A549 (cell line): ENCODE measurements around the gene DNAJC16. TPM values are rescaled to one million over a fixed set of nuclear protein-coding genes. Genes with fewer than 3 reads are reported as not detected.

Experiments used
- ATAC-seq, 2 experiments: fragments of 200-7000 bp in 1 of 2; fragments of >200 bp in 1 of 2; cut with Nextera tagmentation in 1 of 2; cut with Tn5 transposase in 1 of 2; 3 replicates each; pipeline versions ENCODE4 v1.8.0 to v1.9.1; 2018 to 2020; ENCODE audit warnings: mild to moderate bottlenecking in 1 of 2, moderate library complexity in 1 of 2
- CTCF ChIA-PET: fragments of 300-600 bp; sonication (Branson Sonifier 250); formaldehyde crosslinking; extraction: SDS; loops from one replicate; lab custom pipeline; 2021; ENCODE audit warnings: antibody characterized with exemption, inconsistent platforms; lab: Yijun Ruan, JAX
- POLR2A ChIA-PET: fragments of 350-600 bp; formaldehyde crosslinking; extraction: SDS; loops from one replicate; lab custom pipeline; 2021; ENCODE audit warnings: antibody characterized with exemption, inconsistent platforms; lab: Yijun Ruan, JAX
- DNase-seq, 2 experiments: peaks; one replicate each; pipeline versions ENCODE4 v3.0.0 to v3.0.0-alpha.2; 2011 to 2016; ENCODE audit warnings: low read depth in 1 of 2, low spot score in 1 of 2
- FAIRE-seq: peaks from 2 replicates; lab custom pipeline; 2011; peaks lifted over from hg19 to GRCh38; lab: Jason Lieb, UNC
- H3K27ac ChIP-seq, 2 experiments: fragments of >200 bp; sonication (Bioruptor Twin); formaldehyde crosslinking; 3 replicates each; pipeline ENCODE4 v1.5.1; 2016 to 2017
- H3K4me1 ChIP-seq: fragments of >200 bp; sonication (Bioruptor Twin); formaldehyde crosslinking; 3 replicates; pipeline ENCODE4 v1.6.1; 2016
- H3K4me2 ChIP-seq: fragments of >200 bp; sonication (Bioruptor Twin); formaldehyde crosslinking; 3 replicates; pipeline ENCODE4 v1.6.1; 2016
- H3K4me3 ChIP-seq: fragments of >200 bp; sonication (Bioruptor Twin); formaldehyde crosslinking; 3 replicates; pipeline ENCODE4 v1.5.1; 2016
- H3K9me3 ChIP-seq: fragments of >200 bp; sonication (Bioruptor Twin); formaldehyde crosslinking; 3 replicates; pipeline ENCODE4 v1.6.1; 2016
- CHD2 ChIP-seq: fragments of 150-350 bp; IDR thresholded peaks from 2 replicates; pipeline ENCODE4 v1.6.1; 2014; ENCODE audit warnings: low read length; ENCODE audit not compliant: partially characterized antibody
- CHD4 ChIP-seq: fragments of 200-600 bp; sonication (generic); IDR thresholded peaks from 2 replicates; pipeline ENCODE4 v1.6.1; 2016; ENCODE audit warnings: antibody characterized with exemption, mild to moderate bottlenecking, borderline replicate concordance
- CTCF ChIP-seq: fragments of >200 bp; sonication (Bioruptor Twin); formaldehyde crosslinking; IDR thresholded peaks from 3 replicates; pipeline ENCODE4 v1.5.1; 2016
- EHF ChIP-seq: fragments of 250-450 bp; sonication (Bioruptor Pico); IDR thresholded peaks from 2 replicates; pipeline ENCODE4 v1.5.0; 2020; ENCODE audit warnings: mild to moderate bottlenecking
- EP300 ChIP-seq, 2 experiments: fragments of >200 bp; sonication (Bioruptor Twin); formaldehyde crosslinking; IDR thresholded peaks; 2 replicates in 1 of 2; 3 replicates in 1 of 2; pipeline ENCODE4 v1.6.1; 2016 to 2017
- FOSB ChIP-seq: fragments of 250-450 bp; sonication (Bioruptor Pico); IDR thresholded peaks from 2 replicates; pipeline ENCODE4 v1.5.0; 2020; ENCODE audit warnings: mild to moderate bottlenecking, moderate library complexity
- FOSL2 ChIP-seq, 2 experiments: fragments of 450-650 bp in 1 of 2; fragments of >200 bp in 1 of 2; sonication (Bioruptor Twin) in 1 of 2; formaldehyde crosslinking; IDR thresholded peaks; 2 replicates each; pipeline versions ENCODE4 v1.5.0 to v1.6.1; 2016 to 2020; ENCODE audit warnings: mild to moderate bottlenecking in 1 of 2, moderate library complexity in 1 of 2
- FOXS1 ChIP-seq: fragments of 250-450 bp; sonication (Bioruptor Pico); IDR thresholded peaks from 2 replicates; pipeline ENCODE4 v1.5.0; 2020; ENCODE audit warnings: mild to moderate bottlenecking, moderate library complexity
- GATA3 ChIP-seq: IDR thresholded peaks from 2 replicates; pipeline ENCODE4 v1.6.1; 2012; ENCODE audit warnings: borderline replicate concordance
- HES2 ChIP-seq: fragments of >200 bp; sonication (Bioruptor Twin); formaldehyde crosslinking; IDR thresholded peaks from 2 replicates; pipeline ENCODE4 v1.6.1; 2016
- HEYL ChIP-seq: fragments of 250-450 bp; sonication (Bioruptor Pico); IDR thresholded peaks from 2 replicates; pipeline ENCODE4 v1.8.0; 2021; ENCODE audit warnings: mild to moderate bottlenecking, moderate library complexity
- HOXA7 ChIP-seq: fragments of 250-450 bp; sonication (Bioruptor Pico); IDR thresholded peaks from 2 replicates; pipeline ENCODE4 v1.5.0; 2020; ENCODE audit warnings: mild to moderate bottlenecking, moderate library complexity
- JUN ChIP-seq, 2 experiments: fragments of >200 bp; sonication (Bioruptor Twin); formaldehyde crosslinking; IDR thresholded peaks; 2 replicates in 1 of 2; 3 replicates in 1 of 2; pipeline ENCODE4 v1.6.1; 2016 to 2017
- KDM1A ChIP-seq: fragments of 200-600 bp; sonication (generic); IDR thresholded peaks from 2 replicates; pipeline ENCODE4 v1.6.1; 2016; ENCODE audit warnings: low read depth, mild to moderate bottlenecking
- MAZ ChIP-seq: fragments of 150-350 bp; IDR thresholded peaks from 2 replicates; pipeline ENCODE4 v1.6.1; 2014; ENCODE audit warnings: antibody characterized with exemption, low read depth, low read length, borderline replicate concordance
- MYC ChIP-seq: IDR thresholded peaks from 2 replicates; pipeline ENCODE4 v1.6.1; 2012; ENCODE audit warnings: mild to moderate bottlenecking, inconsistent platforms, low read length, improper control_type of control experiment, borderline replicate concordance
- NFE2L2 ChIP-seq: fragments of 150-350 bp; conservative IDR thresholded peaks from 2 replicates; pipeline ENCODE4 v1.6.1; 2014; ENCODE audit warnings: low read length
- POLR2AphosphoS2 ChIP-seq: conservative IDR thresholded peaks from 2 replicates; pipeline ENCODE4 v1.6.1; 2012; ENCODE audit warnings: low read length, improper control_type of control experiment, inconsistent platforms
- REST ChIP-seq: fragments of 200-600 bp; sonication (generic); IDR thresholded peaks from 2 replicates; pipeline ENCODE4 v1.6.1; 2016; ENCODE audit warnings: antibody characterized with exemption, mild to moderate bottlenecking, moderate library complexity
- RNF2 ChIP-seq: fragments of 200-600 bp; sonication (generic); IDR thresholded peaks from 2 replicates; pipeline ENCODE4 v1.6.1; 2016; ENCODE audit warnings: low read depth, mild to moderate bottlenecking, antibody characterized with exemption, moderate library complexity, borderline replicate concordance
- TP53 ChIP-seq: fragments of 250-450 bp; sonication (Bioruptor Pico); IDR thresholded peaks from 2 replicates; pipeline ENCODE4 v1.5.0; 2021; ENCODE audit warnings: mild to moderate bottlenecking, moderate library complexity
- ZNF302 ChIP-seq: fragments of 250-450 bp; sonication (Bioruptor Pico); IDR thresholded peaks from 2 replicates; pipeline ENCODE4 v1.9.0; 2021; ENCODE audit warnings: inconsistent platforms, mild to moderate bottlenecking, moderate library complexity
- WGBS: methylation state at CpG from one replicate; pipeline ENCODE4 v1.1.6; 2017; ENCODE audit errors: missing lambda C conversion rate; 5-methylcytosine and 5-hydroxymethylcytosine counted together
- polyA plus RNA-seq, 4 experiments: library from polyadenylated mRNA; depleted of rRNA in 3 of 4; stranded (reverse); fragments of >200 nt; fragmentation: RNase III in 1 of 4; extraction: RNeasy Plus Mini Kit Qiagen cat#74134 plus additional on column Dnase treatment in 1 of 4; gene quantifications; 2 replicates in 3 of 4; 3 replicates in 1 of 4; pipeline ENCODE4 v1.2.3, GENCODE V29; 2011 to 2017

DNAJC16 gene
- polyA plus RNA-seq, 2 of the 4 experiments (the other 2 are of a cell fraction) = 4.6 to 12.5 TPM

- H3K27ac ChIP-seq = no peak overlapping the region
- DNase-seq (no peak), FAIRE-seq (no peak)
- POLR2A ChIA-PET = no interaction called here
- H3K4me1 ChIP-seq = 0 out of 3 replicates have a peak, but pooled peaks cover 5% of the 10 kb centered on the region
- TF ChIP-seq EHF (CRISPR knock-in tag) (no peak), REST (no peak), CHD2 (no peak), ZNF302 (no peak), HOXA7 (CRISPR knock-in tag) (no peak), KDM1A (no peak), POLR2AphosphoS2 (no peak), FOXS1 (CRISPR knock-in tag) (no peak)
- TF ChIP-seq, all 56 proteins: peak for 0
- no peak for ATAC-seq
- Histone ChIP-seq H3K4me3 (no peak overlapping the region), H3K4me2 (no peak overlapping the region), H3K9me3 (no peaks in the 10 kb centered on the region)
- CTCF ChIA-PET = no interaction called here
Observed at GRCh38 chr1:15579683-15580047, 53.0 kb downstream of the DNAJC16 start.

GRCh38 chr1:15583016-15583706, 56.5 kb downstream of the DNAJC16 start:
- ChIA-PET CTCF (no interaction called here), POLR2A (no interaction called here)
- Histone ChIP-seq H3K4me3 (no peak overlapping the region), H3K4me1 (0 out of 3 replicates have a peak, but pooled peaks cover 5% of the 10 kb centered on the region), H3K9me3 (no peaks in the 10 kb centered on the region), H3K4me2 (peak overlapping the region; percentile 51; the same call in 1 of the 3 replicates), H3K27ac (no peak overlapping the region)
- WGBS = 95% methylated on average over 16 of the region's 18 CpGs
- no peak for DNase-seq
- TF ChIP-seq CHD4 = no peak
- no peak for TF ChIP-seq RNF2
- no peak for TF ChIP-seq HEYL (CRISPR knock-in tag)
- no peak for TF ChIP-seq GATA3
- TF ChIP-seq NFE2L2 = no peak
- no peak for TF ChIP-seq MYC
- TF ChIP-seq CTCF = no peak
- no peak for TF ChIP-seq EP300 (IDR thresholded peaks at IDR 0.05)
- TF ChIP-seq CHD2 = no peak
- TF ChIP-seq MAZ = no peak
- TF ChIP-seq JUN (IDR thresholded peaks at IDR 0.05) = no peak
- TF ChIP-seq FOSB (CRISPR knock-in tag) = no peak
- TF ChIP-seq TP53 (CRISPR knock-in tag) = no peak
- no peak for TF ChIP-seq POLR2AphosphoS2
- no peak for TF ChIP-seq FOSL2 (IDR thresholded peaks at IDR 0.05)
- TF ChIP-seq FOSL2 (CRISPR knock-in tag; IDR thresholded peaks at IDR 0.05) = no peak
- no peak for TF ChIP-seq HES2
- no peak for ATAC-seq
- FAIRE-seq = no peak
